HUES64 (cell line): Measurements from ENCODE around the gene FECH.

Experiments
- H3K27ac ChIP-seq: 2 replicates; pipeline ENCODE4 v1.7.0; 2013; ENCODE audit warnings: low read depth, low read length, inconsistent platforms
- H3K27me3 ChIP-seq: 2 replicates; pipeline ENCODE4 v1.6.1; 2013; ENCODE audit warnings: mild to moderate bottlenecking, low read length; ENCODE audit not compliant: insufficient read depth
- H3K36me3 ChIP-seq: 2 replicates; pipeline ENCODE4 v1.6.1; 2013; ENCODE audit warnings: mild to moderate bottlenecking, low read length; ENCODE audit not compliant: insufficient read depth
- H3K4me1 ChIP-seq: 2 replicates; pipeline ENCODE4 v1.6.1; 2013; ENCODE audit warnings: mild to moderate bottlenecking, low read length, moderate library complexity; ENCODE audit not compliant: insufficient read depth
- H3K4me3 ChIP-seq: 2 replicates; pipeline ENCODE4 v1.5.1; 2013; ENCODE audit warnings: mild to moderate bottlenecking, low read length, moderate library complexity
- H3K9ac ChIP-seq: 2 replicates; pipeline ENCODE4 v1.6.1; 2013; ENCODE audit warnings: mild to moderate bottlenecking, low read depth, low read length
- H3K9me3 ChIP-seq: 2 replicates; pipeline ENCODE4 v1.6.1; 2013; ENCODE audit warnings: low read depth, low read length; ENCODE audit not compliant: insufficient read depth
- WGBS: fragments of 150-250, 120-280 bp; methylation state at CpG from one replicate; pipeline ENCODE4 v1.1.7; 2013; ENCODE audit warnings: missing lambda C conversion rate; 5-methylcytosine and 5-hydroxymethylcytosine counted together

The FECH gene

DNA sequence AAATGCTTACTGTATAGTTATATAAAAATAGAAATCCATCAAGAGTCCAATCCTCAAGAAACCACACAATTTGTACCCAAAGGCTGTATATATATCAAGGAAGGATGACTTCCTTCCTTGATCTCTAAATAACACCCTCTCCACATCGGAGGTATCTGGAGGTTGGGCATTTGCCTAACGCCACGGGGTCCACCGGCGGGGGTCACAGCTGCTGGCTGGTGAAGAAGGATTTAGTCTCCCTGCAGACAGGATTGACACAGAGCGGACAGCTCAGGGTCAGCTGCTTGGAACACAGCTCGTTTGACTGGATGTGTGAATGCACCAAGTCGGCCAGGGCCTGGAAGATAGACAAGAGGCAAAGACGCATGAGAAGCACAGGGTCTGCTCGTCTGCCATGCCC lies 36.0 kb downstream of the FECH start:
- Histone ChIP-seq H3K36me3 (peaks cover 14% of the 10 kb centered on the region; the same call in 1 of the 2 replicates), H3K27me3 (no peaks in the 10 kb centered on the region), H3K9ac (no peak overlapping the region), H3K4me3 (no peak overlapping the region), H3K9me3 (no peaks in the 10 kb centered on the region), H3K27ac (no peak overlapping the region), H3K4me1 (no peaks in the 10 kb centered on the region)
- WGBS: 93% methylated on average over 10 of the region's 10 CpGs

DNA sequence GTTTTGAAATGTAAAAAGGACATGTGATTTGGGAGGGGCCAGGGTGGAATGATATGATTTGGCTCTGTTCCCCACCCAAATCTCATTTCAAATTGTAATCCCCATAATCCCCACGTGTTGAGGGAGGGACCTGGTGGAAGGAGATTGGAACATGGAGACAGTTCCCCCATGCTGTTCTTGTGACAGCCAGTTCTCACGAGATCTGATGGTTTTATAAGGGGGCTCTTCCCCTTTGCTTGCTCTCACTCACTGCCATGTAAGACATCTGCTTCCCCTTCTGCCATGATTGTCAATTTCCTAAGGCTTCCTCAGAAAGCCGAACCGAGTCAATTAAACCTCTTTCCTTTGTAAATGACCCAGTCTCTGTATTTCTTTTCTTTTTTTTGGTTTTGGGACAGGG lies 39.2 kb downstream of the FECH start:
- Histone ChIP-seq H3K36me3 (0 out of 2 replicates have a peak, but pooled peaks cover 8% of the 10 kb centered on the region), H3K27ac (no peak overlapping the region), H3K27me3 (no peaks in the 10 kb centered on the region), H3K4me3 (no peak overlapping the region), H3K9me3 (no peaks in the 10 kb centered on the region), H3K9ac (no peak overlapping the region), H3K4me1 (no peaks in the 10 kb centered on the region)
- 94% methylated on average over 3 of the region's 4 CpGs for WGBS

DNA sequence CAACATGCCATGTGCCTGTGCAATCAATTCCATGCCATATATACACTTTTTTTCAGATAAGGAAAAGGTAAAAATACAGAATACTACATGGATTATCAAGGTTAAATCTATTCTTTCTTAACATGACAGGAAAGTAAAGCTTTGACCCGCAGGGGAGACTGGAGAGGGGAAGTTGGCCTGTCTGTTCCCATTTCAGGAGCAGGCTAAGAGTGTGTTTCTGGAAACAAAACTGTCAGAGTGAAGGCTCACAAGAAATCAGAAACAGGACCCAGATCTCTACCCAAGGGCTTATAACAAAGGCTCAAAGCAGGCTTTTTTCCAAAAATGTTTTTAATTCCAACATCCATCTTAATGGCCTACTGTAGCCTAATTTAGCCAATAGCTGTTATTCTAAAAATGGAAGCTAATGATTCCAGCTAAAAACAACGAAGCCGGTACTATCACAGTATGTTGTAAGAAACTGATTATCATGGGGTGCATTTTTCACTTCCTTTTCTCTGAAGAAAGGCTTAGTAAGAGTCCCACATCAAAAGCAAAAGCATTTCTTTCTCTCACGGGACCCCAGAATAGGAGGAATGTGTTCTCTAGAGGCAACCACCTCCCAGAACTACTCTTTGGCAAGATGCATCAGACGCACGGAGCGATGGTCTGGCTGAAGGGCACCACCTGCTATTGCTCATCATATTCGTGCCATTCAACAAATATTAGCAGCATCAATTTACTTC lies 41.4 kb downstream of the FECH start:
- Histone ChIP-seq H3K36me3 (0 out of 2 replicates have a peak, but pooled peaks cover 4% of the 10 kb centered on the region), H3K27ac (no peak overlapping the region), H3K27me3 (no peaks in the 10 kb centered on the region), H3K9me3 (no peaks in the 10 kb centered on the region), H3K4me1 (no peaks in the 10 kb centered on the region), H3K4me3 (no peak overlapping the region), H3K9ac (no peak overlapping the region)
- 85% methylated on average over 8 of the region's 8 CpGs for whole genome bisulfite sequencing

DNA sequence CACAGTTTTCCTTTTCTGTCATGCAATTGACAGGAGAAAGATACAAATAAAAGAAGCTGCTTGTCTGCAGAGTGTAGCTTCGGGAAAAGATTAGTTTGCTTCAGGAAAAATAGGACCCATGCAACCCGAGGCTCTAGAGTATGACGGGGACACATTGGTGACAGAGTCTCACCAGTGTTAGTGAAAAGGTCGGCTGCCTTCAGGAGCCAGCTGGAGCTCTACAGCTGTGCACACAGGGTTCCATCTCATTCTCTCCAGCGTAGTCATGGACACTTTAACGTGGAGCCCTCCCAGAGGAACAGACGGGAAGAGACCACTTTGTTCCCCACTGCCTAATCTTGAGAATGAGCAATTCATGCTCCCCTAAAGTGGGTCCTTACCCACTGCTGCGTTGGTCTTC lies 42.9 kb downstream of the FECH start:
- 89% methylated on average over 8 of the region's 8 CpGs for WGBS

DNA sequence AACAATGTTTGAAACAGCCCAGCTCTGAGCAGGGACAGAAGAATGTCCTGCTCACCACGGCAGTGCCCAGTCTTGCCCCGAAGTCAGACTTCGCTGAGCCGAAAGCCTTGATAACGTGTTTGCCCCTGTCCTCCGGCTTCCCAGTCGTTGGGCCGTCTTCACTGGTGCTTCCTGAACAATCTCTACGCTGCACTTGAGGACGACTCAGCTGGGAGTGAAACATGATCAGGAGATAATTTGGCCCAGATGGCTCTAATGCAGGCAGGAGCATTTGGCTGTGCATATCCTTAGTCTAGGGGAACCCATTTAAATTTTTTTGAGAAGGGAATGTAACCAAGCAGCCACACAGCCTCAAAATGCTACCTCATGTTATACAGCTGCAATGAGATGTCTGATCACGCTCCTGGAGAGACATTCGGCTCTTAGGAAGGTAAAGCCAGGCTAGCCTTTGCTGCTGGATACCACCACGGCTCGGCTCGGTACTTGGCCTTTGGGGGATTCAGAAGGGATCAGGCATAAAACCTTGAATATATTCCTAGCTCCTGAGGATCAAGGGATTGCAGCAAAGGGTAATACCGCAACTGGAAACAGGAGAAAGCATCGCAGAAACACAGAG lies 43.6 kb downstream of the FECH start:
- WGBS: 90% methylated on average over 17 of the region's 17 CpGs
- H3K36me3 ChIP-seq: no peaks in the 10 kb centered on the region
- no peak overlapping the region for H3K9ac ChIP-seq
- H3K4me3 ChIP-seq: no peak overlapping the region
- H3K27ac ChIP-seq: no peak overlapping the region
- H3K9me3 ChIP-seq: no peaks in the 10 kb centered on the region
- no peaks in the 10 kb centered on the region for H3K4me1 ChIP-seq
- H3K27me3 ChIP-seq: no peaks in the 10 kb centered on the region

More for the DNA sequence above, 42.9 kb downstream of the FECH start:
- Histone ChIP-seq H3K9ac (no peak overlapping the region), H3K4me1 (no peaks in the 10 kb centered on the region), H3K36me3 (no peaks in the 10 kb centered on the region), H3K27me3 (no peaks in the 10 kb centered on the region), H3K4me3 (no peak overlapping the region), H3K27ac (no peak overlapping the region), H3K9me3 (no peaks in the 10 kb centered on the region)

DNA sequence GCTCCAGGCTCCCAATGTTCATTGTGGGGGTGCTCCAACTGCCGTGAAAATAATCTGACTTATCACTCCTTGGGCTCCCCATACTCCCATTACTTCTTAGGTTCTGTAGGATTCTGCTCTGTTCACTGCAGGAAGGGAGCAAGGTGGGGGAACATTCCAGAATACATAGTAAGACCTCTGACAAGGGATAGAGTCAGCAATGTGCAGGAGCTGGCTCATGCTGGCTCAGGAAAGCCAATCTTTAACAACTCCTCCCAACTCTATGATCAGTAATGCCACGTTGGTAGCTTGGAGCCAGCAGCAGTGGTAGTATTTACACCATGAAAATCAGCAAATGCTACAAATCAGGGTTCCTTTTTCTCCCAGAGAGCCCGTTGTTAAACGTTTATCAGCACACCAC lies 44.4 kb downstream of the FECH start:
- WGBS: 56% methylated on average over 3 of the region's 4 CpGs
- Histone ChIP-seq H3K4me1 (no peaks in the 10 kb centered on the region), H3K36me3 (no peaks in the 10 kb centered on the region), H3K4me3 (no peak overlapping the region), H3K9ac (no peak overlapping the region), H3K27me3 (no peaks in the 10 kb centered on the region), H3K9me3 (no peaks in the 10 kb centered on the region), H3K27ac (no peak overlapping the region)

DNA sequence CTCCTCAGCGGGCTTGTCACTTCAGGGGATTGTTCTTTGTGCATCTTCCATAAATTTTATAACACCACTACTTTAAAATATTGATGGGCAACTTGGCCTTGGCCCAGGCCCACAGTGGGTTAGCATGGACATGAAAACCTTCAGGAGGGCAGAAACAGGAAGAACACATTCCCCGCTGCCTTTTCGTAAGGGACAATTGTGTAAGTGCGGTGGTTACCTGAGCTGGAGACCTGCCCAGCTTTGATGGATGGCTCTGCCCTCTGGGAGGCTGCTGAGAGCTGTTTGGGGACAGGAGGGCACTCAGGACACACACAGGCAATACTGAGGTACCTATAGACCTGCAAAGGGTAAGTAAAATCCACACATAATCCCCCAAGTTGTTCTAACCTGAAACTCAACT lies 46.8 kb downstream of the FECH start:
- Histone ChIP-seq H3K9ac (no peak overlapping the region), H3K4me1 (no peaks in the 10 kb centered on the region), H3K27ac (no peak overlapping the region), H3K27me3 (no peaks in the 10 kb centered on the region), H3K36me3 (no peaks in the 10 kb centered on the region), H3K9me3 (no peaks in the 10 kb centered on the region), H3K4me3 (no peak overlapping the region)
- WGBS: 94% methylated on average over 4 of the region's 4 CpGs

DNA sequence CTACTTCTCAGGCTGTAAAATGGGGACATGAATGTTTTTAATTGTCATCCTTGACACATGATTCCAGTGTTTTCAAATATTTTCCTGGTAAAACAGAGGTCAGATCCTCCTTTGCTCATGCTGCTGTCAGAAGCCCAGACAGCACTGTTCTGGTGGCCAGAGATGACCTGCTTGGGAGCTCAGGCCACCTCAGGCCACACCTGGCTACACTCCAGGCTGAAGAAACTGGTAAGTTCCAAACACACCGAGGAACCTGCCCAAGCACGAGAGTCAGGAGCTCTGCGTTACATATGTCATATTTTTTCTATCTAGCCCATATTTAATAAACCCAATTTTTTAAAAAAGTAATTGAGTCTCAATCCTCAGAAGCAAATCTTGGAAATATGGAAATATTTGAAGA lies 47.9 kb downstream of the FECH start:
- Histone ChIP-seq H3K9ac (no peak overlapping the region), H3K27ac (no peak overlapping the region), H3K36me3 (no peaks in the 10 kb centered on the region), H3K4me3 (no peak overlapping the region), H3K4me1 (peaks cover 6% of the 10 kb centered on the region; the same call in 1 of the 2 replicates), H3K27me3 (no peaks in the 10 kb centered on the region), H3K9me3 (no peaks in the 10 kb centered on the region)
- 100% methylated on average over 3 of the region's 3 CpGs for WGBS

DNA sequence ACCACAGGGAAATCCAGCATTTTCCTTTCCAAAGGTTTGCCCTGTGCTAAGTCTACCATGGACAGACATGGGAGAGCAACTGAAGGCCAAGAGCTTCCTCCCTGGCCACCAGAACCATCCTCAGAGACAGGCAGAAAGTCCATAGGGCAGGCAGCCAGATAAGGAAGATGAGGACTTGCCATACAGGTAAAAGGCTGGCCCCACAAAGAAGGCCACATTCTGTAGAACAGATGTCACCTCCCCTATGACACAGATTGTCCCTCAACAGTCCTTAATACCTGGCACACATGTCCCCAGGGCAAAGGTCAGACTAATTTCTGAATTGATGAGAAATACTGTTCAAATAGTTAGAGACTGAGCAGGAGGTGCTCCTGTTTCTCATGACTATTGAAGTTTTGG lies 52.0 kb downstream of the FECH start:
- H3K27ac ChIP-seq: no peak overlapping the region
- H3K4me1 ChIP-seq: peaks cover 17% of the 10 kb centered on the region
- no peaks in the 10 kb centered on the region for H3K36me3 ChIP-seq
- no peak overlapping the region for H3K4me3 ChIP-seq
- no peaks in the 10 kb centered on the region for H3K9me3 ChIP-seq
- H3K27me3 ChIP-seq: no peaks in the 10 kb centered on the region
- H3K9ac ChIP-seq: no peak overlapping the region

DNA sequence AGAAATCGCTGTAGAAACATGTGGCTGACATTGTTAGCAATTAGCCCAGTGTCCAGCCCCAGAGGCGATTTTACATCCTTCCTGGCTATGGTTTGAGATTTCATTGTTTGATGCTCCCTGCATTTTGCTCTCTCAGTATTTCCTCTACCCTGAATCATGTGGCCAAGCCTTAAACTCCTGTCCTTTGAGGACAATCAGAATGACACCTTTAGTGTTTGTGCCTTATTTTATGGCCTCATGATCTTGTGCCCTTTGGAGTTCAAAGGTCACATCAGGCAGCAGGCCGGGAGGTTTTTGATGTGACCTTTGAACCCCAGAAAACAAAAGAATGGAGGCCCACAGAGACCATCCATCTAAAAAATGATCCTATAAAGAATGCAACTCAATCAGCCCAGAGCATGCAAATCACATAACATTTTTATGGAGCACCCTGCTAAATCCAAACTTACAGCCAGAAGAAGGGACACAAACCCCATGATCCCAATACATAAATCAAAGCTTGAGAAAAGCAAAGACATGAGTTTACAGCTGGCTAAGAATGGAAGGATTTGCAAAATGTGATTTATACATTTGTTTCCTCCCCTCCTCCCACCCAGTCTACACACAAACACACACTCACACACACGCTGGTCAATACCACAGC lies 52.5 kb downstream of the FECH start:
- Histone ChIP-seq H3K9me3 (no peaks in the 10 kb centered on the region), H3K27me3 (no peaks in the 10 kb centered on the region), H3K36me3 (no peaks in the 10 kb centered on the region), H3K27ac (no peak overlapping the region), H3K4me1 (peaks cover 17% of the 10 kb centered on the region), H3K4me3 (no peak overlapping the region), H3K9ac (no peak overlapping the region)
- 83% methylated on average over 4 of the region's 4 CpGs for WGBS

DNA sequence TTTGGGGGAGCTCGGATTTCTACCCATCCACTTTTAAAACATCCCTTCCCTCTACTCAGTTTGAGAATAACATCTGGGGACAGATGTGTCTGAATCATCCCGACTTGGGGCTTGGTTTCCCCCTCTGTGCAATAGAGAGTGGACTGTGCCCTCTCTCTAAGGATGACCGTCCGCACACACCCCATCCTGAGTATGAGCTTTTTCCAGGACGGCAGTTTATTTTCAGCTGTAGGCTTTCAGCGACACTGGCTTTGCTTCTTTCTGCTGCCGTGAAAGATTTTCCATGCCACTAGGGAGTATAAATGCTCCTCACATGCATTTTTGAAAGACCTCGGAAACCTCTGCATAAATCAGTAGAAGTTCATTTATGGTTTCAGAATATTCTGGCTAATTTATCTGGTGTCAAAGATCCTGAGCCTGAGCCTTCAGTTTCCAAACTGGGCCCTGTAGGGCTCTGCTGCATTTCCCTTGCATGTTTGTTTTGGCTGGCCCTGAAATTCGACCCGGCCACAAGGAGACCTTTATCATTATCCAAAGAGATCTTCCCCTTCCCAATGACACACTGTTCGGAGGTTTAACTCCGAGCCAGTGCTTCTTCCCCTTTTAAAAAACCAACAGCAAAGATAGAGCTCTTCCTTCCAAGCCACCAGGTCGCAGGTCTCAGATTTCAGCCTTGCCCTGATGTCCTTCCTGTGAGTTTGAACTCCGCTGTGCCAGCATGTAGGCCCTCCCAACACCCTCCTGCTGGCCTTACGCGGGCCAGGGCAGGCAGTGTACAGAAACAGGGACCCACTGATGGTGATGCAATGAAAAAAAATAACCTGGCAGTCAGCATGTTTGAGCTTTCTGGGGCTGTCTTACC lies 53.3 kb downstream of the FECH start:
- peak overlapping the region; percentile 8; the same call in 1 of the 2 replicates for H3K27ac ChIP-seq
- no peak overlapping the region for H3K4me3 ChIP-seq
- 49% methylated on average over 16 of the region's 16 CpGs for WGBS
- no peaks in the 10 kb centered on the region for H3K36me3 ChIP-seq
- no peaks in the 10 kb centered on the region for H3K9me3 ChIP-seq
- H3K9ac ChIP-seq: no peak overlapping the region
- peaks cover 17% of the 10 kb centered on the region for H3K4me1 ChIP-seq
- H3K27me3 ChIP-seq: no peaks in the 10 kb centered on the region
